H1 (cell line): ENCODE measurements around the gene ODF4. TPM values are rescaled to one million over a fixed set of nuclear protein-coding genes. Genes with fewer than 3 reads are reported as not detected.

Experiments used
- ATF2 ChIP-seq: IDR thresholded peaks from 2 replicates; pipeline ENCODE4 v1.6.1; 2012; ENCODE audit warnings: low read length, inconsistent platforms
- RAD21 ChIP-seq, 2 experiments: IDR thresholded peaks in 1 of 2; conservative IDR thresholded peaks in 1 of 2; 2 replicates each; pipeline ENCODE4 v1.6.1; 2011; ENCODE audit warnings: low read depth in 2 of 2, low read length in 2 of 2, improper control_type of control experiment in 1 of 2, inconsistent platforms in 1 of 2, mild to moderate bottlenecking in 1 of 2, moderate library complexity in 1 of 2
- TAF7 ChIP-seq: optimal IDR thresholded peaks from 2 replicates; pipeline ENCODE3; 2011; ENCODE audit warnings: low read depth, mild to moderate bottlenecking, inconsistent platforms, low read length, moderate library complexity, borderline replicate concordance
- polyA plus RNA-seq, 7 experiments: library from polyadenylated mRNA; depleted of rRNA in 3 of 7; stranded (reverse) in 5 of 7; unstranded in 2 of 7; fragments of >200 nt in 5 of 7; fragments of 200-250 nt in 2 of 7; gene quantifications; 1 replicate in 5 of 7; 2 replicates in 1 of 7; 4 replicates in 1 of 7; pipeline versions ENCODE4 v1.2.1 to v1.2.3, GENCODE V29; 2011 to 2013; ENCODE audit warnings: missing spikeins in 2 of 7, mixed read lengths in 2 of 7
- total RNA-seq: library from RNA; stranded (reverse); fragmentation: NEBNext Ultra II Directional; extraction: Animal tissue kit (Norgen Biotek cat#: 25700); gene quantifications from 2 replicates; pipeline ENCODE4 v1.2.1, GENCODE V29; 2021

The ODF4 gene
- total and polyA plus RNA-seq, 2 of the 8 experiments (the other 6 are each of a cell fraction or from before 2014, with no cell fraction given) = not detected

- TF ChIP-seq RAD21 (IDR thresholded peaks at IDR 0.05 in 1 of 2, conservative IDR thresholded peaks at IDR 0.05 in 1 of 2; ENCODE audit: low read depth in 2 of 2, low read length in 2 of 2) (no peak), ATF2 (no peak), TAF7 (no peak)
- TF ChIP-seq, all 59 proteins: peak for 0
Measured at GRCh38 chr17:8345052-8345690, 5.5 kb downstream of the ODF4 start (continued).
